ENCODE results near the gene PBXIP1.

PBXIP1 gene, protein sequence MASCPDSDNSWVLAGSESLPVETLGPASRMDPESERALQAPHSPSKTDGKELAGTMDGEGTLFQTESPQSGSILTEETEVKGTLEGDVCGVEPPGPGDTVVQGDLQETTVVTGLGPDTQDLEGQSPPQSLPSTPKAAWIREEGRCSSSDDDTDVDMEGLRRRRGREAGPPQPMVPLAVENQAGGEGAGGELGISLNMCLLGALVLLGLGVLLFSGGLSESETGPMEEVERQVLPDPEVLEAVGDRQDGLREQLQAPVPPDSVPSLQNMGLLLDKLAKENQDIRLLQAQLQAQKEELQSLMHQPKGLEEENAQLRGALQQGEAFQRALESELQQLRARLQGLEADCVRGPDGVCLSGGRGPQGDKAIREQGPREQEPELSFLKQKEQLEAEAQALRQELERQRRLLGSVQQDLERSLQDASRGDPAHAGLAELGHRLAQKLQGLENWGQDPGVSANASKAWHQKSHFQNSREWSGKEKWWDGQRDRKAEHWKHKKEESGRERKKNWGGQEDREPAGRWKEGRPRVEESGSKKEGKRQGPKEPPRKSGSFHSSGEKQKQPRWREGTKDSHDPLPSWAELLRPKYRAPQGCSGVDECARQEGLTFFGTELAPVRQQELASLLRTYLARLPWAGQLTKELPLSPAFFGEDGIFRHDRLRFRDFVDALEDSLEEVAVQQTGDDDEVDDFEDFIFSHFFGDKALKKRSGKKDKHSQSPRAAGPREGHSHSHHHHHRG

GRCh38 chr1:154955718-154956543, at the start of gene PBXIP1:
TSS of gene PBXIP1 (minus strand) at chr1:154956099. CDS start at chr1:154953721, 2,378 bp downstream.
- DNase-seq = peak; percentile 88

DNA sequence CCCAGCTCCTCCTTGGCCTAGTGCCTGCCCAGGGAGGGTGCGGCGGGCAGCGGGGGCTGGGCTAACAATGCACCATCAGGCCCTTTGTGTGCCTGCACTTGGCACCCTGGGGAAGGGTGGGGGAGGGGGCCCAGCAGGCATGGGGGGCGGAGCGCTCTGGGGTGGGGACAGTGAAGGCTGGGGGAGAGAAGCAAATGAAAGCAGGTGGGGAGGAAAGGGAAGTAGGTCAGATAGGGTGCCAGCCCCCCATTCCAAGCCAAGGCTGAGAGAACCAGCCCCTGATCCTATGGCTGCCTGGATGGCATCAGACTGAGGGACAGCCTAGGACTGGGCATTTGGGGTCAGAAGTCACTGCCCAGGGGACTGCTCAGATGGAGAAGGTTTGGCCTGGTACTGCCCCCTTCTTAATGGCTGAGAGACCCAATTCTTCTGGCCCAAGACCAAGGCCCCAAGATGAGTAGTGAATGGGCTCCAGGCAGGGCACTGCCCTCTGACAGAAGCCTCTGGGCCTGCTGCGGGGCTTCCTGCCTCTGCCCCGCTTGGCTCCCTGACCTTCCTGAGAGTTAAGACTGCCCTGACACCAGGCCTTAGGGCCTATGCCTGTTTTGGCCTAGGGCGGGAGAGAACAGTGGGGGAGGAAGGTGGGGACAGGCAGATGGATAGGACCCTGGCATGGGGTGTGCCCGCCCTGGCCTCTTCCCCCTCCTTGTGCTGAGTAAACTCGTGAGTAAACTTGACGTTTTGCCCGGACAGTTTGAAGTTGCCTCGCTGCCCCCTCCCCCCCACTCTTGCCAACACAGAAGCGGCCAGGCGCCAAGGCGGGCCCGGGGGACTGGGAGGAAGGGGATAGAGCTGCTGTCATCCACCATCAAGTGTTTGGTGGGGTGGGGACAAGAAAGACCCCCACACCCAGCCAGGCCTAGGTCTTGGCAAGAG, 49.4 kb upstream of the PBXIP1 start:
- DNase-seq = no peak

- no peak for DNase-seq
Measured at GRCh38 chr1:155004352-155005075, 48.6 kb upstream of the PBXIP1 start.

DNA sequence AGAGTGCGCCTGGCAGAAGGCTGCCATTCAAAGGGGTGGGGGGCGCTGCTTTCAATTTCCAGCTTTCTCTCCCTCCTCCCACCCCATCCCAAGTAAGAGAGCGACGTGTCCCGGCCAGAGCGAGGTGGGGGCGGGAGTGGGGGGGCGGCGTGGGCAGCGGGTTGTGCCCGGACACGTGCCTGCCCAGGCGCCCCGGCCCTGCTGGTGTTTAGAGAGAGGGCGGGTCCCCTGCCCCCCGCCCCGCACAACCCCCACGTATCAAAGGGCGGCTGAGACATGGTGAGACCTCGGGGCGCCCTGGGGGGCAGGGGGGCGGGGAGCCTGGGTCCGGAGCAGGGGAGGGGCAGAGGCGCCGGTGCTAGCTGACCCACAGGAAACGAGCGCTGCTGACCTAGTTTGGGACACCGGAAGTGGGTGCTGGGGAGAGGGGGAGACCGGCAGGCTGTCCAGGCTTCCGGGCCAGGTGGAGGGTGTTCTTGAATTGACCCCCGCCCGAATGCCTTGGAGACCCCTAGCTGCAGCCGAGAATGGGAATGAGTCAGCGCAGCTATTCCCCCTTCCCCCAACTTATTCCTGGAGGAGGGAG, 48.0 kb upstream of the PBXIP1 start:
- DNase-seq = no peak

- DNase-seq = no peak
Measured at GRCh38 chr1:155003227-155003765, 47.4 kb upstream of the PBXIP1 start.

- DNase-seq = no peak
Measured at GRCh38 chr1:155002464-155003226, 46.7 kb upstream of the PBXIP1 start, which contains the start of gene ZBTB7B. TSS of gene ZBTB7B (plus strand) at chr1:155002802. CDS start at chr1:155014661, 11,859 bp downstream.

GRCh38 chr1:155001675-155002463, 46.0 kb upstream of the PBXIP1 start:
- DNase-seq = peak; percentile 99

- peak; percentile 66 for DNase-seq
Measured at GRCh38 chr1:155001425-155001674, 45.5 kb upstream of the PBXIP1 start.

GRCh38 chr1:155000726-155001424, 45.0 kb upstream of the PBXIP1 start:
- DNase-seq = peak; percentile 83

- DNase-seq = no peak
Measured at GRCh38 chr1:155000411-155000725, 44.5 kb upstream of the PBXIP1 start.

GRCh38 chr1:154999571-155000410, 43.9 kb upstream of the PBXIP1 start:
- DNase-seq = peak; percentile 71

GRCh38 chr1:154998818-154999570, 43.1 kb upstream of the PBXIP1 start:
- DNase-seq = peak; percentile 48

- no peak for DNase-seq
Measured at GRCh38 chr1:154998201-154998780, 42.4 kb upstream of the PBXIP1 start.

- DNase-seq = no peak
Measured at GRCh38 chr1:154996966-154997701, 41.2 kb upstream of the PBXIP1 start.

DNA sequence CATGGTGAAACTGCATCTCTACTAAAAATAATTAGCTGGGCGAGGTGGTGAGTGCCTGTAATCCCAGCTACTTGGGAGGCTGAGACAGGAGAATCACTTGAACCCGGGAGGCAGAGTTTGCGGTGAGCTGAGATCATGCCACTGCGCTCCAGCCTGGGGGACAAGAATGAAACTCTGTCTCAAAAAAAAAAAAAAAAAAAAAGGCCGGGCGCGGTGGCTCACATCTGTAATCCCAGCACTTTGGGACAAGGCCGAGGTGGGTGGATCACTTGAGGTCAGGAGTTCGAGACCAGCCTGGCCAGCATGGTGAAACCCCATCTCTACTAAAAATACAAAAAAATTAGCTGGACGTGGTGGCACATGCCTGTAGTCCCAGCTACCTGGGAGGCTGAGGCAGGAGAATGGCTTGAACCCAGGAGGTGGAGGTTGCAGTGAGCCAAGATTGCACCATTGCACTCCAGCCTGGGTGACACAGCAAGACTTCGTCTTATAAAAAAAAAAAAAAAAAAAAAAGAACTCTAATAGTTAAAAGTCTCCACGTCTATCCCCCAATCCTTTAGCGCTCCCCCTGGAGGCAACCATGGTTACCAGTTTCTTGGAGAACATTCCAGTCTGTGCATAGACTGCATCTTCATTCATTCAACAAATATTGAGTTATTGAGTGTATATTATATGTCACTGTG, 39.5 kb upstream of the PBXIP1 start:
- peak; percentile 17 for DNase-seq
